Effector memory CD8-positive, alpha-beta T cell (primary cell): ENCODE measurements around the gene KCNJ14.

Experiments used
- ATAC-seq: fragments of 150-1000 bp; cut with Tn5 transposase; replicated peaks from 2 replicates; pipeline ENCODE4 v1.10.0; 2021; ENCODE audit warnings: mild to moderate bottlenecking, moderate library complexity
- DNase-seq, 3 experiments: peaks; one replicate each; pipeline ENCODE4 v3.0.0; 2021
- H3K27ac Mint-ChIP-seq, 2 donors: one replicate each; pipeline ENCODE4 v1.8.0; 2022; ENCODE audit warnings: mild to moderate bottlenecking in 2 of 2, mixed read lengths in 2 of 2, moderate library complexity in 2 of 2
- H3K27me3 Mint-ChIP-seq, 2 donors: one replicate each; pipeline ENCODE4 v1.8.0; 2022; ENCODE audit warnings: mixed read lengths in 2 of 2
- H3K36me3 Mint-ChIP-seq: one replicate; pipeline ENCODE4 v1.8.0; 2022; ENCODE audit warnings: mild to moderate bottlenecking, moderate library complexity, mixed read lengths; ENCODE audit not compliant: insufficient read depth
- H3K4me1 Mint-ChIP-seq, 2 donors: one replicate each; pipeline ENCODE4 v1.8.0; 2022; ENCODE audit warnings: low read depth in 2 of 2, mixed read lengths in 2 of 2
- H3K4me3 Mint-ChIP-seq, 2 donors: one replicate each; pipeline ENCODE4 v1.8.0; 2022; ENCODE audit warnings: mild to moderate bottlenecking in 2 of 2, mixed read lengths in 2 of 2, moderate library complexity in 2 of 2
- H3K9me3 Mint-ChIP-seq, 2 donors: one replicate each; pipeline ENCODE4 v1.8.0; 2022; ENCODE audit warnings: mixed read lengths in 2 of 2

KCNJ14 gene

GRCh38 chr19:48469289-48469881 lies 14.0 kb downstream of the KCNJ14 start, which contains the start of gene CYTH2:
CYTH2 (plus strand) TSS chr19:48469369; CDS start chr19:48469508, 139 bp downstream.
- DNase-seq (no peak), ATAC-seq (peak; percentile 9)
- Mint-ChIP-seq H3K9me3 (no peaks in the 10 kb centered on the region), H3K36me3 (peaks cover 36% of the 10 kb centered on the region), H3K4me3 (peak within 1 kb of the TSS; percentile 87 to 88), H3K4me1 (peaks cover 18 to 22% of the 10 kb centered on the region in 2 donors), H3K27me3 (no peaks in the 10 kb centered on the region), H3K27ac (peak within 1 kb of the TSS; percentile 80 to 95)

GRCh38 chr19:48469934-48470680 lies 14.7 kb downstream of the KCNJ14 start:
- DNase-seq = no peak
- H3K36me3 Mint-ChIP-seq = peaks cover 39% of the 10 kb centered on the region
- H3K27me3 Mint-ChIP-seq = no peaks in the 10 kb centered on the region
- H3K4me1 Mint-ChIP-seq = peaks cover 20 to 24% of the 10 kb centered on the region in 2 donors
- H3K9me3 Mint-ChIP-seq = no peaks in the 10 kb centered on the region
- peak overlapping the region; percentile 87 to 88 for H3K4me3 Mint-ChIP-seq
- H3K27ac Mint-ChIP-seq = peak overlapping the region; percentile 16 to 95
- no peak for ATAC-seq

GRCh38 chr19:48470856-48471255 lies 15.5 kb downstream of the KCNJ14 start:
- peak overlapping the region in 1 of 2 donors; percentile 95 for H3K27ac Mint-ChIP-seq
- H3K27me3 Mint-ChIP-seq = no peaks in the 10 kb centered on the region
- H3K36me3 Mint-ChIP-seq = peaks cover 46% of the 10 kb centered on the region
- no peaks in the 10 kb centered on the region for H3K9me3 Mint-ChIP-seq
- peaks cover 20 to 24% of the 10 kb centered on the region in 2 donors for H3K4me1 Mint-ChIP-seq
- ATAC-seq = no peak
- DNase-seq = no peak
- H3K4me3 Mint-ChIP-seq = peak overlapping the region; percentile 35 to 87

- DNase-seq (no peak), ATAC-seq (no peak)
- Mint-ChIP-seq H3K27ac (no peak overlapping the region), H3K27me3 (no peaks in the 10 kb centered on the region), H3K9me3 (no peaks in the 10 kb centered on the region), H3K36me3 (peaks cover 52% of the 10 kb centered on the region), H3K4me1 (peaks cover 20 to 24% of the 10 kb centered on the region in 2 donors), H3K4me3 (no peak overlapping the region)
Observed at GRCh38 chr19:48471836-48472235, 16.5 kb downstream of the KCNJ14 start.

- H3K4me3 Mint-ChIP-seq = no peak overlapping the region
- H3K27me3 Mint-ChIP-seq = no peaks in the 10 kb centered on the region
- no peaks in the 10 kb centered on the region for H3K9me3 Mint-ChIP-seq
- peaks cover 54% of the 10 kb centered on the region for H3K36me3 Mint-ChIP-seq
- H3K4me1 Mint-ChIP-seq = peaks cover 16 to 22% of the 10 kb centered on the region in 2 donors
- ATAC-seq (no peak), DNase-seq (no peak)
- H3K27ac Mint-ChIP-seq = no peak overlapping the region
Observed at GRCh38 chr19:48473161-48473966, 18.0 kb downstream of the KCNJ14 start.

- peaks cover 46% of the 10 kb centered on the region for H3K36me3 Mint-ChIP-seq
- no peak for ATAC-seq
- peaks cover 12 to 19% of the 10 kb centered on the region in 2 donors for H3K4me1 Mint-ChIP-seq
- peak overlapping the region in 1 of 2 donors; percentile 31 for H3K4me3 Mint-ChIP-seq
- H3K27ac Mint-ChIP-seq = peak overlapping the region; percentile 74 to 89
- no peaks in the 10 kb centered on the region for H3K9me3 Mint-ChIP-seq
- H3K27me3 Mint-ChIP-seq = no peaks in the 10 kb centered on the region
- DNase-seq = no peak
Observed at GRCh38 chr19:48474084-48474592, 18.8 kb downstream of the KCNJ14 start.

GRCh38 chr19:48475369-48476068 lies 20.1 kb downstream of the KCNJ14 start:
- Mint-ChIP-seq H3K9me3 (no peaks in the 10 kb centered on the region), H3K36me3 (peaks cover 51% of the 10 kb centered on the region), H3K4me3 (no peak overlapping the region), H3K4me1 (peaks cover 13 to 21% of the 10 kb centered on the region in 2 donors), H3K27ac (peak overlapping the region in 1 of 2 donors; percentile 51), H3K27me3 (no peaks in the 10 kb centered on the region)
- DNase-seq (no peak), ATAC-seq (no peak)

- Mint-ChIP-seq H3K4me1 (peaks cover 17 to 23% of the 10 kb centered on the region in 2 donors), H3K9me3 (no peaks in the 10 kb centered on the region), H3K36me3 (peaks cover 52% of the 10 kb centered on the region), H3K27ac (peak overlapping the region in 1 of 2 donors; percentile 51), H3K27me3 (no peaks in the 10 kb centered on the region), H3K4me3 (no peak overlapping the region)
- no peak for DNase-seq
- no peak for ATAC-seq
Observed at GRCh38 chr19:48476176-48476575, 20.8 kb downstream of the KCNJ14 start.

GRCh38 chr19:48477067-48477685 lies 21.8 kb downstream of the KCNJ14 start:
- no peaks in the 10 kb centered on the region for H3K27me3 Mint-ChIP-seq
- no peak overlapping the region for H3K4me3 Mint-ChIP-seq
- peaks cover 52% of the 10 kb centered on the region for H3K36me3 Mint-ChIP-seq
- no peak for ATAC-seq
- no peak for DNase-seq
- peaks cover 17 to 25% of the 10 kb centered on the region in 2 donors for H3K4me1 Mint-ChIP-seq
- no peak overlapping the region for H3K27ac Mint-ChIP-seq
- H3K9me3 Mint-ChIP-seq = no peaks in the 10 kb centered on the region

- DNase-seq (no peak), ATAC-seq (no peak)
- no peaks in the 10 kb centered on the region for H3K9me3 Mint-ChIP-seq
- H3K36me3 Mint-ChIP-seq = peaks cover 46% of the 10 kb centered on the region
- H3K4me3 Mint-ChIP-seq = no peak overlapping the region
- H3K4me1 Mint-ChIP-seq = peaks cover 17 to 21% of the 10 kb centered on the region in 2 donors
- H3K27ac Mint-ChIP-seq = no peak overlapping the region
- H3K27me3 Mint-ChIP-seq = no peaks in the 10 kb centered on the region
Observed at GRCh38 chr19:48477698-48478338, 22.4 kb downstream of the KCNJ14 start.

- no peaks in the 10 kb centered on the region for H3K27me3 Mint-ChIP-seq
- ATAC-seq (no peak), DNase-seq (no peak)
- H3K9me3 Mint-ChIP-seq = no peaks in the 10 kb centered on the region
- H3K4me1 Mint-ChIP-seq = peaks cover 17 to 21% of the 10 kb centered on the region in 2 donors
- H3K27ac Mint-ChIP-seq = peak overlapping the region in 1 of 2 donors; percentile 74
- no peak overlapping the region for H3K4me3 Mint-ChIP-seq
- H3K36me3 Mint-ChIP-seq = peaks cover 40% of the 10 kb centered on the region
Observed at GRCh38 chr19:48478339-48479256, 23.2 kb downstream of the KCNJ14 start.
